ENCODE results near the gene PPP1R36. TPM values are rescaled to one million over a fixed set of nuclear protein-coding genes. Genes with fewer than 3 reads are reported as not detected.
A peak's percentile ranks its signal among the peaks of the same experiment; 100 is the strongest.
"Not testable (repeated sequence)": the region's sequence is repeated elsewhere in the genome, so short reads cannot be mapped to it uniquely, and the experiment has no call there.

Gene PPP1R36
- polyA plus RNA-seq, 4 donors: 0.87 to 1.3 (median 1.2) TPM

DNA sequence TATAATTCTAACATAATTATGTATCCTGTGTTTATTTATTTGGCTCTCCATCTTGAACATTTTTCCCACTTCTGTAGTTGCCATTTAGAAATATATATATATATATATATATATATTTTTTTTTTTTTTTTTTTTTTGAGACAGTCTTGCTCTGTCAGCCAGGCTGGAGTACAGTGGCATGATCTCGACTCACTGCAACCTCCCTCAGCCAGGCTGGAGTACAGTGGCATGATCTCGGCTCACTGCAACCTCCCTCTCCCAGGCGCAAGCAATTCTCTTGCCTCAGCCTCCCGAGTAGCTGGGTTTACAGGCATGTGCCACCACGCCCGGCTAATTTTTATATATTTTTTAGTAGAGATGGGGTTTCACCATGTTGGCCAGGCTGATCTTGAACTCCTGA is 32.1 kb upstream of the PPP1R36 start:
- DNase-seq (ENCODE audit: low read depth in 4 of 4, low spot score in 2 of 4): not testable (repeated sequence)

DNA sequence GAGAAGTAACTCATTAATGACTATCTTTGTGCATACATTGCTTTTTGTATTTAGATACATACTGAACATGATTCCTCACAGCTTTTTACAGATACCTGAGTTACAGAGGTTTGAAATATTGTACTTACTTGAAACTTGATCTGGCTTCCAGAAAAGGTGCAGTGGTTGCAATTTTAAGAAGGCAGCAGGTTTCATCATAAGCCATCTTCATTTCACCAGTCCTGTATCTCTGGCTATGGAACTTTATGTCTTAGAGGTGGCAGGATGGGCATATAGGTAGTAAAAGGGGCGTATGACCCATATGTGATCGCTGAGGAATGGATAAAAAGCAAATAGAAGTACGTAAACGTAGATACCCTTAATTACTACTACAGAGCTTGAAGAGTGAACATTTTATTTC is 31.5 kb upstream of the PPP1R36 start:
- DNase-seq (ENCODE audit: low read depth in 4 of 4, low spot score in 2 of 4): no peak

- no peak for DNase-seq (ENCODE audit: low read depth in 4 of 4, low spot score in 2 of 4)
Observed at GRCh38 chr14:64520699-64521098, 29.1 kb upstream of the PPP1R36 start.

DNA sequence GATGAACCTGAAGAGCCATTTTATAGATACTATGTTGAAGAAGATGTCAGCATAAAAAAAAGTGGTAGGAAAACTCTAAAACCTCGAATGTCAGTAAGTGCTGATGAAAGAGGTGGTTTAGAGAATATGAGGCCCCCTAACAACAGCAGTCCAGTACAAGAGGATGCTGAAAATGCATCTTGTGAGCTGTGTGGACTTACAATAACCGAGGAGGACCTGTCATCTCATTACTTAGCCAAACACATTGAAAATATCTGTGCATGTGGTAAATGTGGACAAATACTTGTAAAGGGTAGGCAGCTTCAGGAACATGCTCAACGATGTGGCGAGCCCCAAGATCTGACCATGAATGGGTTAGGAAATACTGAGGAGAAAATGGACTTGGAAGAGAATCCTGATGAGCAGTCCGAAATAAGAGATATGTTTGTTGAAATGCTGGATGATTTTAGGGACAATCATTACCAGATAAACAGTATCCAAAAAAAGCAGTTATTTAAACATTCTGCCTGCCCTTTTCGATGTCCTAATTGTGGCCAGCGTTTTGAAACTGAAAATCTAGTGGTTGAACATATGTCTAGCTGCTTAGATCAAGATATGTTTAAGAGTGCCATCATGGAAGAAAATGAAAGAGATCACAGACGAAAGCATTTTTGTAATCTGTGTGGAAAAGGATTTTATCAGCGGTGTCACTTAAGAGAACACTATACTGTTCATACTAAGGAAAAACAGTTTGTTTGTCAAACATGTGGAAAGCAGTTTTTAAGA is 27.0 kb upstream of the PPP1R36 start:
- DNase-seq (ENCODE audit: low read depth in 4 of 4, low spot score in 2 of 4): no peak

GRCh38 chr14:64525354-64525753 is 24.4 kb upstream of the PPP1R36 start:
- no peak for DNase-seq (ENCODE audit: low read depth in 4 of 4, low spot score in 2 of 4)

GRCh38 chr14:64531567-64531966 is 18.2 kb upstream of the PPP1R36 start:
- DNase-seq (ENCODE audit: low read depth in 4 of 4, low spot score in 2 of 4): no peak

DNA sequence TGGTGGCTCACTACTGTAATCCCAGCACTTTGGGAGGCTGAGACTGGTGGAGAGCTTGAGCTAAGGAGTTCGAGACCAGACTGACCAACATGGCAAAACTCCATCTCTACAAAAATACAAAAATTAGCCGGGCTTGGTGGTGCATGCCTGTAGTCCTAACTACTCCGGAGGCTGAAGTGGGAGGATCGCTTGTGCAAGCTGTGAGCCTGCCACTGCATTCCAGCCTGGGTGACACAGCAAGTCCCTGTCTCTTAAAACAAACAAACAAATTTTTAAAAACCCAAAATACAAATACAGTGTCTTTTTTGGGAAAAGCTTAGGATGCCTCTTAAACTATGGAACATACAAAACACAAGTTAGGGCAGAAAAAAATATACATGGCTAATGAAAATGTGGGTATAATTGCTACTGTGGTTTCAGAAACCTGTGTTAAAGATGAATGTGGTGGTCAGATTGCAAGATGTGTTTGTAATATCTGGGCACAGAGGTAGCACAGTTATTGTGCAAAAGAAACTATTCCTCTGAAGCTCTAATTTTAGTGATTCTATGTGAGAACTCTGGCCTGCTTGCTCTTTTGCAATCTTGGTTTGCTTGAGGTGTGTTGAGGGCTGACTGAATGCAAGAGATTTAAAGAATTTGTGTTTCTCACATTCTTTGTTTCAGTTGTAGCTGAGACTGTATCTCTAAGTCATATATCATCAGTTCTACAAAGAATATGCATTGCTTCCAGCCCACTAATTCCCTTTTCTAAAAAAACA is 13.1 kb upstream of the PPP1R36 start:
- DNase-seq (ENCODE audit: low read depth in 4 of 4, low spot score in 2 of 4): no peak

GRCh38 chr14:64540208-64541202 is 9.3 kb upstream of the PPP1R36 start, which contains the start of gene HSPA2:
HSPA2 (plus strand) TSS chr14:64540741; CDS start chr14:64540850, 109 bp downstream.
- DNase-seq (ENCODE audit: low read depth in 4 of 4, low spot score in 2 of 4): peak; percentile 96 to 99 (median 98)

DNA sequence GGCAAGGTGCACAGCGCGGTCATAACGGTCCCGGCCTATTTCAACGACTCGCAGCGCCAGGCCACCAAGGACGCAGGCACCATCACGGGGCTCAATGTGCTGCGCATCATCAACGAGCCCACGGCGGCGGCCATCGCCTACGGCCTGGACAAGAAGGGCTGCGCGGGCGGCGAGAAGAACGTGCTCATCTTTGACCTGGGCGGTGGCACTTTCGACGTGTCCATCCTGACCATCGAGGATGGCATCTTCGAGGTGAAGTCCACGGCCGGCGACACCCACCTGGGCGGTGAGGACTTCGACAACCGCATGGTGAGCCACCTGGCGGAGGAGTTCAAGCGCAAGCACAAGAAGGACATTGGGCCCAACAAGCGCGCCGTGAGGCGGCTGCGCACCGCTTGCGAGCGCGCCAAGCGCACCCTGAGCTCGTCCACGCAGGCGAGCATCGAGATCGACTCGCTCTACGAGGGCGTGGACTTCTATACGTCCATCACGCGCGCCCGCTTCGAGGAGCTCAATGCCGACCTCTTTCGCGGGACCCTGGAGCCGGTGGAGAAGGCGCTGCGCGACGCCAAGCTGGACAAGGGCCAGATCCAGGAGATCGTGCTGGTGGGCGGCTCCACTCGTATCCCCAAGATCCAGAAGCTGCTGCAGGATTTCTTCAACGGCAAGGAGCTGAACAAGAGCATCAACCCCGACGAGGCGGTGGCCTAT is 8.3 kb upstream of the PPP1R36 start:
- DNase-seq (ENCODE audit: low read depth in 4 of 4, low spot score in 2 of 4): peak in 1 of 4 donors; percentile 31

- no peak for DNase-seq (ENCODE audit: low read depth in 4 of 4, low spot score in 2 of 4)
Observed at GRCh38 chr14:64541972-64542835, 7.6 kb upstream of the PPP1R36 start.

DNA sequence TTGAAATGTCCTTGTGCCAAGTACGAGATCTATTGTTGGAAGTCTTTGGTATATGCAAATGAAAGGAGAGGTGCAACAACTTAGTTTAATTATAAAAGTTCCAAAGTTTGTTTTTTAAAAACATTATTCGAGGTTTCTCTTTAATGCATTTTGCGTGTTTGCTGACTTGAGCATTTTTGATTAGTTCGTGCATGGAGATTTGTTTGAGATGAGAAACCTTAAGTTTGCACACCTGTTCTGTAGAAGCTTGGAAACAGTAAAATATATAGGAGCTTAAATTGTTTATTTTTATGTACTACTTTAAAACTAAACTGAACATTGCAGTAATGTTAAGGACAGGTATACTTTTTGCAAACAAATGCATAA is 6.9 kb upstream of the PPP1R36 start:
- DNase-seq (ENCODE audit: low read depth in 4 of 4, low spot score in 2 of 4): no peak

DNA sequence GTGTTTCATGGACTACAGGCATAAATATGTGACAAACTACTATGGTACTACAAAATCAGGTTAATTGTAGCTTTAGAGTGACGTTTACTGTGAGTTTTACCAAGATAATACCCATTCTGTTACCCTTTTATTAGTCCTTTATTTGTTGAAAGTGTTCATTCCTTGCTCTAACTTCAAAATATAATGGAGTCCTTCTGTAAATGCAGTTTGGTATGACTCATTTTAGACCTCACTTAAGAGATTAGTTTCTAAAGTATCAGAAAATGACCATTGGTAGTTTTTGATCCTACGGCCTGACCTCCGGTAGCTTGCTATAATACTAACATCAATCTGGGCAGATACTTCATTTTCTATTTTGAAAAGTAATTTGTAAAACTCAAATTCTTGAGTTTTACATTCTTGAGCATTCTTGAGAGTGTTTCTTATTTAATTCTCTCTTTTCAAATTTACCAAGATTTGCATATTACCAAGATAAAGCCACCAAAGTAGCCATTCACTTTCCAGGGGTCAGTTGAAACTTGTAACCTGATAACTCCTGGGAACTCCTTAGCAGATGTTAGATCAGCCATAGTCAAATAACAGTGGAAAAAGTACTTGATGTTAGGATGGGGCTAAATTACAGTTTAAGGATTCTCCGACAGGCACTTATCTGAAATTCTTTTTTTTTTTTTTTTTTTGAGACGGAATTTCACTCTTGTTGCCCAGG is 5.0 kb upstream of the PPP1R36 start:
- DNase-seq (ENCODE audit: low read depth in 4 of 4, low spot score in 2 of 4): no peak

- no peak for DNase-seq (ENCODE audit: low read depth in 4 of 4, low spot score in 2 of 4)
Observed at GRCh38 chr14:64549016-64549415, 745 bp upstream of the PPP1R36 start.

- no peak for DNase-seq (ENCODE audit: low read depth in 4 of 4, low spot score in 2 of 4)
Observed at GRCh38 chr14:64550621-64551333, 1.0 kb downstream of the PPP1R36 start.

- DNase-seq (ENCODE audit: low read depth in 4 of 4, low spot score in 2 of 4): no peak
Observed at GRCh38 chr14:64554556-64554955, 4.8 kb downstream of the PPP1R36 start.

GRCh38 chr14:64556526-64556925 is 6.8 kb downstream of the PPP1R36 start:
- no peak for DNase-seq (ENCODE audit: low read depth in 4 of 4, low spot score in 2 of 4)

DNA sequence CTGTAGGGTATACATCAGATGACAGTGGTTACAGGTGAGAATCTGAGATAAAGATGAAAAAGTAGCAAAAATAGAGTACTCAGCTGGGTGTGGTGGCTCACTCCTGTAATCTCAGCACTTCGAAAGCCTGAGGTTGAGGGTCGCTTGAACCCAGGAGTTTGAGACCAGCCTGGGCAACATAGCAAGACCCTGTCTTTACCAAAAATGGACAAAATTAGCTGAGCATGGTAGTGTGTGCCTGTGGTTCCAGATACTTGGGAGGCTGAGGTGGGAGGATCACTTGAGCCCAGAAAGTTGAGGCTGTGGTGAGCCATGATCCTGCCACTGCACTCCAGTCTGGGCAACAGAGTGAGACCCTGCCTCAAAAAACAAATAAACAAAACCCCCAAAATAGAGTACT is 8.5 kb downstream of the PPP1R36 start:
- DNase-seq (ENCODE audit: low read depth in 4 of 4, low spot score in 2 of 4): not testable (repeated sequence)

DNA sequence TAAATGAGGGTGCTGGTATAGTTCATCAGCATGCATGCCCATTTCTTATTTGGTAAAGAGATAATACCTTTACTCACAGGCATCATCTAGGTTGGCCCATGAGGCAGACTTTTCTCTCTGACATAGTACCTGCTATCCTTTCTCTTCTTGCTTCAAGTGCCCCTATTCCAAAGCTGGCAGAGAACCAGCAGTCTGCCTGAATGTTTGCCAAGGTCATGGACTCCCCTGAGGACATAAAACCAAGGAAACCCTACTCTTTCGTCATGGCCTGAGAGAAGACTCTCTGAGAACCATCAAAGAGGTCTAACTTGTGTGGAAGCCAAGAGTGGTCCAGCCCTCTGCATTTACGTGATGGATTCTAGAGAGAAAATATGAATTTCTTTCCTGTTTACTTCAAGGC is 11.9 kb downstream of the PPP1R36 start:
- DNase-seq (ENCODE audit: low read depth in 4 of 4, low spot score in 2 of 4): no peak
